OCI-LY1 (cell line): ENCODE results near the gene SUN5.

Source experiments
- H2AFZ ChIP-seq: fragments of 200-600 bp; sonication (generic), shearing (Covaris generic); 2 replicates; pipeline ENCODE4 v1.6.0; 2014; ENCODE audit warnings: antibody characterized with exemption, mild to moderate bottlenecking, low read length
- H3F3A ChIP-seq: fragments of 200-600 bp; sonication (generic), shearing (Covaris generic); 2 replicates; pipeline ENCODE4 v1.6.0; 2014; ENCODE audit warnings: mild to moderate bottlenecking, antibody characterized with exemption, low read length, moderate library complexity; ENCODE audit not compliant: insufficient read depth
- H3K27ac ChIP-seq: fragments of 200-600 bp; sonication (generic); 2 replicates; pipeline ENCODE4 v1.5.1; 2014; ENCODE audit warnings: low read length, mixed run types, mild to moderate bottlenecking, low read depth; ENCODE audit not compliant: poor library complexity, severe bottlenecking
- H3K27me3 ChIP-seq: fragments of 200-600 bp; sonication (generic); 2 replicates; pipeline ENCODE4 v1.6.0; 2014; ENCODE audit warnings: antibody characterized with exemption, mild to moderate bottlenecking, low read length, moderate library complexity; ENCODE audit not compliant: insufficient read depth
- H3K36me3 ChIP-seq: fragments of 200-600 bp; sonication (generic); 2 replicates; pipeline ENCODE4 v1.6.1; 2014; ENCODE audit warnings: mild to moderate bottlenecking, antibody characterized with exemption, low read length, moderate library complexity, mixed read lengths; ENCODE audit not compliant: insufficient read depth
- H3K4me1 ChIP-seq: fragments of 200-600 bp; sonication (generic); 2 replicates; pipeline ENCODE4 v1.5.1; 2014; ENCODE audit warnings: mild to moderate bottlenecking, low read length, moderate library complexity; ENCODE audit not compliant: insufficient read depth, severe bottlenecking
- H3K4me2 ChIP-seq: fragments of 200-600 bp; sonication (generic), shearing (Covaris generic); 2 replicates; pipeline ENCODE4 v1.6.1; 2014; ENCODE audit warnings: low read length
- H3K4me3 ChIP-seq: fragments of 200-600 bp; sonication (generic); 2 replicates; pipeline ENCODE4 v1.5.1; 2014; ENCODE audit warnings: low read length, low read depth, mild to moderate bottlenecking, mixed read lengths; ENCODE audit not compliant: poor library complexity, severe bottlenecking
- H3K79me2 ChIP-seq: fragments of 200-600 bp; shearing (Covaris generic); 2 replicates; pipeline ENCODE4 v1.6.1; 2016; ENCODE audit warnings: mixed run types, low read length, mixed read lengths; ENCODE audit not compliant: insufficient read depth
- H3K9ac ChIP-seq: fragments of 200-600 bp; sonication (generic), shearing (Covaris generic); 2 replicates; pipeline ENCODE4 v1.6.1; 2014; ENCODE audit warnings: mild to moderate bottlenecking, low read length, mixed read lengths
- H3K9me2 ChIP-seq: fragments of 200-600 bp; sonication (generic), shearing (Covaris generic); 2 replicates; pipeline ENCODE4 v1.6.1; 2014; ENCODE audit warnings: low read depth, mild to moderate bottlenecking, low read length, mixed read lengths
- H3K9me3 ChIP-seq: fragments of 200-600 bp; shearing (Covaris generic); 2 replicates; pipeline ENCODE4 v1.6.1; 2014; ENCODE audit warnings: low read length, mixed read lengths
- H4K20me1 ChIP-seq: fragments of 200-600 bp; sonication (generic), shearing (Covaris generic); 2 replicates; pipeline ENCODE4 v1.6.0; 2016; ENCODE audit warnings: mild to moderate bottlenecking, low read length; ENCODE audit not compliant: insufficient read depth
- CTCF ChIP-seq: fragments of 200-600 bp; sonication (generic), shearing (Covaris generic); IDR thresholded peaks from 2 replicates; pipeline ENCODE4 v1.5.1; 2017; ENCODE audit warnings: mild to moderate bottlenecking, antibody characterized with exemption, low read length, moderate library complexity, mixed read lengths
- EZH2 ChIP-seq: fragments of 200-600 bp; sonication (generic), shearing (Covaris generic); IDR thresholded peaks from 2 replicates; pipeline ENCODE4 v1.8.0; 2017; ENCODE audit warnings: borderline replicate concordance, mixed run types, mild to moderate bottlenecking, antibody characterized with exemption, low read length, moderate library complexity, mixed read lengths

SUN5 gene

GRCh38 chr20:33022289-33022688 is 18.1 kb upstream of the SUN5 start:
- no peak overlapping the region for H3K4me2 ChIP-seq
- TF ChIP-seq CTCF, result no peak
- no peak for TF ChIP-seq EZH2

GRCh38 chr20:33021879-33022278 is 17.6 kb upstream of the SUN5 start:
- no peaks in the 10 kb centered on the region for H3F3A ChIP-seq
- H4K20me1 ChIP-seq, result no peaks in the 10 kb centered on the region
- no peaks in the 10 kb centered on the region for H3K79me2 ChIP-seq
- no peak overlapping the region for H3K9ac ChIP-seq
- H3K27me3 ChIP-seq, result no peaks in the 10 kb centered on the region
- no peak overlapping the region for H3K4me2 ChIP-seq
- no peak for TF ChIP-seq CTCF
- no peak for TF ChIP-seq EZH2
- H3K4me3 ChIP-seq, result no peak overlapping the region
- no peak overlapping the region for H3K27ac ChIP-seq
- no peaks in the 10 kb centered on the region for H3K9me2 ChIP-seq
- no peaks in the 10 kb centered on the region for H3K9me3 ChIP-seq
- no peaks in the 10 kb centered on the region for H3K4me1 ChIP-seq
- H3K36me3 ChIP-seq, result no peaks in the 10 kb centered on the region
- H2AFZ ChIP-seq, result no peak overlapping the region

More at GRCh38 chr20:33022289-33022688, 18.1 kb upstream of the SUN5 start:
- no peaks in the 10 kb centered on the region for H3F3A ChIP-seq
- H3K4me3 ChIP-seq, result no peak overlapping the region
- H3K79me2 ChIP-seq, result no peaks in the 10 kb centered on the region
- no peaks in the 10 kb centered on the region for H3K27me3 ChIP-seq
- H3K9me3 ChIP-seq, result no peaks in the 10 kb centered on the region
- H3K4me1 ChIP-seq, result no peaks in the 10 kb centered on the region
- H2AFZ ChIP-seq, result no peak overlapping the region
- no peak overlapping the region for H3K9ac ChIP-seq
- H3K27ac ChIP-seq, result no peak overlapping the region
- no peaks in the 10 kb centered on the region for H3K36me3 ChIP-seq
- no peaks in the 10 kb centered on the region for H3K9me2 ChIP-seq
- H4K20me1 ChIP-seq, result no peaks in the 10 kb centered on the region

- Histone ChIP-seq H3K27me3 (no peaks in the 10 kb centered on the region), H3K79me2 (no peaks in the 10 kb centered on the region), H3K9ac (no peak overlapping the region), H3K9me3 (no peaks in the 10 kb centered on the region), H2AFZ (no peak overlapping the region), H3K27ac (no peak overlapping the region), H3F3A (no peaks in the 10 kb centered on the region), H3K4me3 (no peak overlapping the region), H3K9me2 (no peaks in the 10 kb centered on the region), H3K4me1 (no peaks in the 10 kb centered on the region), H3K4me2 (no peak overlapping the region), H3K36me3 (no peaks in the 10 kb centered on the region), H4K20me1 (no peaks in the 10 kb centered on the region)
- TF ChIP-seq EZH2, result no peak
- no peak for TF ChIP-seq CTCF
Observed at GRCh38 chr20:33020278-33021161, 16.3 kb upstream of the SUN5 start.
